C4-2B (cell line): ENCODE results near the gene CUEDC1.

ENCODE experiments used
- ZFX ChIP-seq: fragments of 450-650 bp; IDR thresholded peaks from 2 replicates; pipeline ENCODE4 v1.6.1; 2017
- TF ChIP-seq, protein P1 (sequence below): fragments of 450-650 bp; conservative IDR thresholded peaks from 2 replicates; pipeline ENCODE4 v1.5.1; 2017; ENCODE audit warnings: mild to moderate bottlenecking

GRCh38 chr17:57888311-57889216, 66.6 kb downstream of the CUEDC1 start:
- TF ChIP-seq, protein P1, sequence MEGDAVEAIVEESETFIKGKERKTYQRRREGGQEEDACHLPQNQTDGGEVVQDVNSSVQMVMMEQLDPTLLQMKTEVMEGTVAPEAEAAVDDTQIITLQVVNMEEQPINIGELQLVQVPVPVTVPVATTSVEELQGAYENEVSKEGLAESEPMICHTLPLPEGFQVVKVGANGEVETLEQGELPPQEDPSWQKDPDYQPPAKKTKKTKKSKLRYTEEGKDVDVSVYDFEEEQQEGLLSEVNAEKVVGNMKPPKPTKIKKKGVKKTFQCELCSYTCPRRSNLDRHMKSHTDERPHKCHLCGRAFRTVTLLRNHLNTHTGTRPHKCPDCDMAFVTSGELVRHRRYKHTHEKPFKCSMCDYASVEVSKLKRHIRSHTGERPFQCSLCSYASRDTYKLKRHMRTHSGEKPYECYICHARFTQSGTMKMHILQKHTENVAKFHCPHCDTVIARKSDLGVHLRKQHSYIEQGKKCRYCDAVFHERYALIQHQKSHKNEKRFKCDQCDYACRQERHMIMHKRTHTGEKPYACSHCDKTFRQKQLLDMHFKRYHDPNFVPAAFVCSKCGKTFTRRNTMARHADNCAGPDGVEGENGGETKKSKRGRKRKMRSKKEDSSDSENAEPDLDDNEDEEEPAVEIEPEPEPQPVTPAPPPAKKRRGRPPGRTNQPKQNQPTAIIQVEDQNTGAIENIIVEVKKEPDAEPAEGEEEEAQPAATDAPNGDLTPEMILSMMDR = no peak
- TF ChIP-seq ZFX = no peak
